A673 (cell line): Measurements from ENCODE around the gene LAMA3.

Experiments
- EZH2 ChIP-seq: fragments of 200-600 bp; sonication (generic); IDR thresholded peaks from 2 replicates; pipeline ENCODE4 v1.6.1; 2017; ENCODE audit warnings: borderline replicate concordance, low read depth, mild to moderate bottlenecking, mixed read lengths, antibody characterized with exemption, low read length; ENCODE audit not compliant: poor library complexity, severe bottlenecking
- TF ChIP-seq, protein P1 (sequence below): fragments of 300-800, 200-600 bp; sonication (generic); conservative IDR thresholded peaks from 2 replicates; pipeline ENCODE4 v1.5.1; 2017; ENCODE audit warnings: low read depth, mild to moderate bottlenecking, antibody characterized with exemption, low read length, moderate library complexity, mixed read lengths

DNA sequence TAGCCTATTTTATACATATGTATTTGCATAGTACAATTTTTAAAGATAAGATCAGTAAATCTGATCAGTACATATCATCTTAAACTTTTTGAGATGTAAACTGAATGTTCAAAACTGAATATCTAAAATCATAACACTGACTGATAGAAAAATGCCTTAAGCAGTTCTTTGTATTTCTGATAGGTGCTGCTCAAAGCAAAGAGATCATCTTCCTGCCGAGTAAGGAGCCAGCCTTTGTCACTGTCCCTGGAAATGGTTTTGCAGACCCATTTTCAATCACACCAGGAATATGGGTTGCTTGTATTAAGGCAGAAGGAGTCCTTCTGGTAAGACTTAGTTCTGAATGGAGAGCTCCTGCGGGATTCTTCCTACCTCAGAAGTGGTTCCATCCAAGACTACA, 135.0 kb downstream of the LAMA3 start:
- TF ChIP-seq, protein P1, sequence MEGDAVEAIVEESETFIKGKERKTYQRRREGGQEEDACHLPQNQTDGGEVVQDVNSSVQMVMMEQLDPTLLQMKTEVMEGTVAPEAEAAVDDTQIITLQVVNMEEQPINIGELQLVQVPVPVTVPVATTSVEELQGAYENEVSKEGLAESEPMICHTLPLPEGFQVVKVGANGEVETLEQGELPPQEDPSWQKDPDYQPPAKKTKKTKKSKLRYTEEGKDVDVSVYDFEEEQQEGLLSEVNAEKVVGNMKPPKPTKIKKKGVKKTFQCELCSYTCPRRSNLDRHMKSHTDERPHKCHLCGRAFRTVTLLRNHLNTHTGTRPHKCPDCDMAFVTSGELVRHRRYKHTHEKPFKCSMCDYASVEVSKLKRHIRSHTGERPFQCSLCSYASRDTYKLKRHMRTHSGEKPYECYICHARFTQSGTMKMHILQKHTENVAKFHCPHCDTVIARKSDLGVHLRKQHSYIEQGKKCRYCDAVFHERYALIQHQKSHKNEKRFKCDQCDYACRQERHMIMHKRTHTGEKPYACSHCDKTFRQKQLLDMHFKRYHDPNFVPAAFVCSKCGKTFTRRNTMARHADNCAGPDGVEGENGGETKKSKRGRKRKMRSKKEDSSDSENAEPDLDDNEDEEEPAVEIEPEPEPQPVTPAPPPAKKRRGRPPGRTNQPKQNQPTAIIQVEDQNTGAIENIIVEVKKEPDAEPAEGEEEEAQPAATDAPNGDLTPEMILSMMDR, result peak; percentile 26; the same call in 1 of the 2 replicates
- TF ChIP-seq EZH2, result no peak
